HepG2 (cell line): ENCODE results near the gene PACSIN1. TPM values are rescaled to one million over a fixed set of nuclear protein-coding genes. Genes with fewer than 3 reads are reported as not detected.

Source experiments
- ATAC-seq: fragments of 200-7000 bp; cut with Tn5 transposase; 3 replicates; pipeline ENCODE4 v1.9.1; 2020; ENCODE audit warnings: mild to moderate bottlenecking, moderate library complexity
- BruUV-seq: library from RNA; stranded (reverse); fragments of 400-500 nt; replicated peaks from 2 replicates; lab custom pipeline; 2021; lab: Mats Ljungman, UMichigan
- CTCF ChIA-PET: fragments of 300-600 bp; formaldehyde crosslinking; extraction: SDS; loops from one replicate; lab custom pipeline; 2021; ENCODE audit warnings: low total read pairs, inconsistent platforms, low intra/inter-chr PET ratio; lab: Yijun Ruan, JAX
- POLR2A ChIA-PET: fragments of 350-600 bp; sonication (Branson Sonifier 250); formaldehyde crosslinking; loops from one replicate; lab custom pipeline; 2020; ENCODE audit warnings: antibody characterized with exemption, inconsistent platforms; lab: Yijun Ruan, JAX
- DNase-seq: peaks from one replicate; pipeline ENCODE4 v3.0.0-alpha.2; 2015; ENCODE audit warnings: low spot score
- FAIRE-seq: peaks from 3 replicates; lab custom pipeline; 2011; peaks lifted over from hg19 to GRCh38; lab: Jason Lieb, UNC
- H2AFZ ChIP-seq: one replicate; pipeline ENCODE4 v1.6.1; 2011; ENCODE audit warnings: low read length, inconsistent platforms
- H3K27ac ChIP-seq: fragments of 300-600 bp; 3 replicates; pipeline ENCODE4 v1.8.0; 2011; ENCODE audit warnings: mixed run types, mild to moderate bottlenecking, mixed read lengths, low read length, inconsistent platforms; ENCODE audit not compliant: insufficient read depth; ENCODE audit errors: extremely low read length
- H3K27me3 ChIP-seq, 2 experiments: fragments of 200-600 bp in 1 of 2; 2 replicates in 1 of 2; 3 replicates in 1 of 2; pipeline versions ENCODE4 v1.6.0 to v1.8.0; 2011; ENCODE audit warnings: low read length in 2 of 2, mild to moderate bottlenecking in 2 of 2, moderate library complexity in 2 of 2, inconsistent platforms in 1 of 2; ENCODE audit not compliant: insufficient read depth in 2 of 2, control insufficient read depth in 1 of 2
- H3K36me3 ChIP-seq, 2 experiments: fragments of 200-600 bp in 1 of 2; replicated peaks in 1 of 2; 2 replicates in 1 of 2; 3 replicates in 1 of 2; pipeline versions ENCODE4 v1.5.1 to v1.8.0; 2011; ENCODE audit warnings: low read length in 2 of 2, inconsistent platforms in 1 of 2; ENCODE audit not compliant: insufficient read depth in 2 of 2, control insufficient read depth in 1 of 2
- H3K4me1 ChIP-seq: 2 replicates; pipeline ENCODE4 v1.5.1; 2012; ENCODE audit warnings: low read length, inconsistent platforms; ENCODE audit not compliant: insufficient read depth
- H3K4me2 ChIP-seq: 2 replicates; pipeline ENCODE4 v1.6.0; 2011; ENCODE audit warnings: low read depth, low read length, inconsistent platforms
- H3K4me3 ChIP-seq, 3 experiments: fragments of 200-600 bp in 1 of 3; sonication (generic), shearing (Covaris generic) in 1 of 3; replicated peaks in 1 of 3; 2 replicates each; pipeline ENCODE4 v1.5.1; 2011 to 2016; ENCODE audit warnings: low read length in 3 of 3, inconsistent platforms in 2 of 3, low read depth in 2 of 3, mild to moderate bottlenecking in 2 of 3, control low read depth in 1 of 3, mixed read lengths in 1 of 3; ENCODE audit not compliant: insufficient read depth in 1 of 3
- H3K79me2 ChIP-seq: one replicate; pipeline ENCODE4 v1.6.1; 2011; ENCODE audit warnings: low read length, inconsistent platforms; ENCODE audit not compliant: insufficient read depth
- H3K9ac ChIP-seq: 2 replicates; pipeline ENCODE4 v1.6.0; 2011; ENCODE audit warnings: mild to moderate bottlenecking, low read depth, low read length, inconsistent platforms; ENCODE audit not compliant: insufficient read depth
- H3K9me3 ChIP-seq: 2 replicates; pipeline ENCODE4 v1.5.1; 2012; ENCODE audit warnings: mild to moderate bottlenecking, low read length
- H4K20me1 ChIP-seq: 2 replicates; pipeline ENCODE4 v1.6.0; 2011; ENCODE audit warnings: inconsistent platforms, mild to moderate bottlenecking, low read length, moderate library complexity; ENCODE audit not compliant: insufficient read depth
- CCAR2 ChIP-seq: fragments of 200-400 bp; formaldehyde crosslinking; optimal IDR thresholded peaks from 2 replicates; pipeline ENCODE3; 2018; ENCODE audit warnings: low read depth, mild to moderate bottlenecking, low read length, moderate library complexity
- GTF3A ChIP-seq: sonication (generic); formaldehyde crosslinking; conservative IDR thresholded peaks from 2 replicates; pipeline ENCODE4 v1.4.0; 2020; ENCODE audit warnings: mild to moderate bottlenecking, missing genetic modification reagents
- HNF4A ChIP-seq: sonication (generic); formaldehyde crosslinking; IDR thresholded peaks from 2 replicates; pipeline ENCODE4 v1.4.0; 2020; ENCODE audit warnings: missing genetic modification reagents
- JUNB ChIP-seq: sonication (generic); formaldehyde crosslinking; IDR thresholded peaks from 2 replicates; pipeline ENCODE4 v1.8.0; 2022; ENCODE audit warnings: missing genetic modification reagents, mild to moderate bottlenecking, borderline replicate concordance
- MED13 ChIP-seq: sonication (generic); formaldehyde crosslinking; IDR thresholded peaks from 2 replicates; pipeline ENCODE4 v1.5.0; 2020; ENCODE audit warnings: missing genetic modification reagents
- ZNF10 ChIP-seq: sonication (generic); formaldehyde crosslinking; IDR thresholded peaks from 2 replicates; pipeline ENCODE4 v1.4.0; 2020; ENCODE audit warnings: mild to moderate bottlenecking, low read depth, missing genetic modification reagents, borderline replicate concordance
- ZNF660 ChIP-seq: sonication (generic); formaldehyde crosslinking; IDR thresholded peaks from 2 replicates; pipeline ENCODE4 v1.5.1; 2020; ENCODE audit warnings: mild to moderate bottlenecking, low read depth, missing genetic modification reagents, borderline replicate concordance
- ZNF788 ChIP-seq: sonication (generic); formaldehyde crosslinking; IDR thresholded peaks from 2 replicates; pipeline ENCODE4 v1.5.0; 2020; ENCODE audit warnings: mild to moderate bottlenecking, missing genetic modification reagents, borderline replicate concordance
- WGBS: methylation state at CpG from one replicate; pipeline ENCODE4 v1.1.6; 2017; ENCODE audit warnings: low lambda C conversion rate; 5-methylcytosine and 5-hydroxymethylcytosine counted together
- in situ Hi-C: cut with HindIII; loops from 2 replicates; pipeline ENCODE4 v1.10.0; 2017; ENCODE audit warnings: low pct_unique_long_range_greater_than_20kb; ENCODE audit not compliant: extremely low pct_ligation_motif_present
- intact Hi-C: fragments of 100-400 bp; cut with micrococcal nuclease; formaldehyde crosslinking; loops from one replicate; pipeline ENCODE4 v1.10.0; 2022; ENCODE audit not compliant: unreplicated experiment
- polyA plus RNA-seq, 8 experiments: library from polyadenylated mRNA; depleted of rRNA in 3 of 8; stranded (reverse) in 7 of 8; unstranded in 1 of 8; fragments of >200 nt; fragmentation: Illumina TruSeq in 4 of 8; extraction: Trizol in 4 of 8; gene quantifications; 2 replicates each; pipeline versions ENCODE4 v1.2.1 to v1.2.3, GENCODE V29; 2011 to 2016; ENCODE audit warnings: low read depth in 4 of 8, missing spikeins in 1 of 8, mixed read lengths in 1 of 8; ENCODE audit not compliant: insufficient read depth in 1 of 8
- total RNA-seq, 5 experiments: library from RNA; depleted of rRNA; stranded (reverse); fragments of >200 nt; fragmentation: Illumina TruSeq; extraction: Trizol; gene quantifications; 2 replicates each; pipeline ENCODE4 v1.2.3, GENCODE V29; 2016; ENCODE audit warnings: low read depth in 1 of 5
- TF ChIP-seq, protein P1 (sequence below): sonication (generic); formaldehyde crosslinking; conservative IDR thresholded peaks from 2 replicates; pipeline ENCODE4 v1.4.0; 2020; ENCODE audit warnings: missing genetic modification reagents
- TF ChIP-seq, protein P2 (sequence below): sonication (generic); formaldehyde crosslinking; IDR thresholded peaks from 2 replicates; pipeline ENCODE4 v1.8.1; 2023; ENCODE audit warnings: mild to moderate bottlenecking, inconsistent platforms, moderate library complexity, missing genetic modification reagents, borderline replicate concordance

The PACSIN1 gene
- total and polyA plus RNA-seq, 2 of the 13 experiments (the other 11 are each of a cell fraction or from before 2014, with no cell fraction given): not detected

DNA sequence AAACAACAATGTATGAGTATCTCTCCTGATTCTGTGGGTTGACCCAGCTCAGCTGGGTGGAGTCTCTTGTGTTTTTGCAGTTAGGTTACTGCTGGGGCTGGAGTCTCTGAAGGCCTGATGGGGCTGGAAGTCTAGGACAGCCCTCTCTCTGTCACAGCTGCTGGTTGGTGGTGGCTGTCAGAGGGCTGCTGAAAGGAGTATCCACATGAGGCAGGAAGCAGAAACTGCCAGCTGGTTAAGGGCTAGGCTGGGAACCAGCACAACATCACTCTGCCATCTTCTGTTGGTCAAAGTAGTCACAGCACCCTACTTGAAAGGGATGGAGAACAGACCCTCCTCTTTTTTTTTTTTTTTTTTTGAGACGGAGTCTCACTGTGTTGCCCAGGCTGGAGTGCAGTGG lies 10.0 kb upstream of the PACSIN1 start:
- FAIRE-seq (no peak), ATAC-seq (no peak), DNase-seq (no peak)
- TF ChIP-seq, protein P1, sequence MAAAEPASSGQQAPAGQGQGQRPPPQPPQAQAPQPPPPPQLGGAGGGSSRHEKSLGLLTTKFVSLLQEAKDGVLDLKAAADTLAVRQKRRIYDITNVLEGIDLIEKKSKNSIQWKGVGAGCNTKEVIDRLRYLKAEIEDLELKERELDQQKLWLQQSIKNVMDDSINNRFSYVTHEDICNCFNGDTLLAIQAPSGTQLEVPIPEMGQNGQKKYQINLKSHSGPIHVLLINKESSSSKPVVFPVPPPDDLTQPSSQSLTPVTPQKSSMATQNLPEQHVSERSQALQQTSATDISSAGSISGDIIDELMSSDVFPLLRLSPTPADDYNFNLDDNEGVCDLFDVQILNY (CRISPR knock-in tag): no peak
- TF ChIP-seq MED13 (CRISPR knock-in tag) (no peak), GTF3A (CRISPR knock-in tag) (no peak), HNF4A (CRISPR knock-in tag) (no peak), ZNF10 (CRISPR knock-in tag) (no peak), JUNB (no peak), CCAR2 (no peak), ZNF788 (CRISPR knock-in tag) (no peak), ZNF660 (no peak)
- TF ChIP-seq, protein P2, sequence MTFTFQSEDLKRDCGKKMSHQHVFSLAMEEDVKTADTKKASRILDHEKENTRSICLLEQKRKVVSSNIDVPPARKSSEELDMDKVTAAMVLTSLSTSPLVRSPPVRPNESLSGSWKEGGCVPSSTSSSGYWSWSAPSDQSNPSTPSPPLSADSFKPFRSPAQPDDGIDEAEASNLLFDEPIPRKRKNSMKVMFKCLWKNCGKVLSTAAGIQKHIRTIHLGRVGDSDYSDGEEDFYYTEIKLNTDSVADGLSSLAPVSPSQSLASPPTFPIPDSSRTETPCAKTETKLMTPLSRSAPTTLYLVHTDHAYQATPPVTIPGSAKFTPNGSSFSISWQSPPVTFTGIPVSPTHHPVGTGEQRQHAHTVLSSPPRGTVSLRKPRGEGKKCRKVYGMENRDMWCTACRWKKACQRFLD (CRISPR knock-in tag): no peak
- Histone ChIP-seq H3K9ac (no peak overlapping the region), H3K4me1 (peaks cover 39% of the 10 kb centered on the region), H3K4me2 (no peak overlapping the region), H3K27ac (no peak overlapping the region), H3K9me3 (no peaks in the 10 kb centered on the region), H4K20me1 (no peaks in the 10 kb centered on the region), H3K79me2 (no peaks in the 10 kb centered on the region), H3K4me3 (no peak overlapping the region), H3K36me3 (no peaks in the 10 kb centered on the region), H3K27me3 (peaks cover 1 to 9% of the 10 kb centered on the region in 2 experiments; a peak in 1 of 5 replicates), H2AFZ (no peak overlapping the region)
- intact Hi-C loops: no loop called here
- no TSS peak for BruUV-seq
- POLR2A ChIA-PET: no interaction called here
- 77% methylated on average over 1 of the region's 1 CpG for WGBS
- in situ Hi-C loops: no loop called here
- CTCF ChIA-PET: no interaction called here
